SJSA1 (cell line): Measurements from ENCODE around the gene ANKEF1. TPM values are rescaled to one million over a fixed set of nuclear protein-coding genes. Genes with fewer than 3 reads are reported as not detected.
"Not testable (repeated sequence)": the region's sequence is repeated elsewhere in the genome, so short reads cannot be mapped to it uniquely, and the experiment has no call there.

Source experiments
- DNase-seq, 2 experiments: peaks; one replicate each; pipeline ENCODE4 v3.0.0-alpha.2; 2015 to 2020; ENCODE audit warnings: low spot score in 2 of 2, low read depth in 1 of 2
- H3K27ac ChIP-seq: fragments of 250-450 bp; sonication (Bioruptor Pico); 2 replicates; pipeline ENCODE4 v1.5.1; 2020; ENCODE audit warnings: mild to moderate bottlenecking, moderate library complexity
- H3K27me3 ChIP-seq: fragments of 250-450 bp; sonication (Bioruptor Pico); replicated peaks from 2 replicates; pipeline ENCODE4 v1.5.1; 2020; ENCODE audit warnings: mild to moderate bottlenecking, moderate library complexity
- H3K36me3 ChIP-seq: fragments of 250-450 bp; sonication (Bioruptor Pico); 2 replicates; pipeline ENCODE4 v1.5.1; 2020; ENCODE audit warnings: mild to moderate bottlenecking
- H3K4me1 ChIP-seq: fragments of 250-450 bp; sonication (Bioruptor Pico); replicated peaks from 2 replicates; pipeline ENCODE4 v1.6.1; 2021; ENCODE audit warnings: mild to moderate bottlenecking
- H3K4me3 ChIP-seq: fragments of 250-450 bp; sonication (Bioruptor Pico); 2 replicates; pipeline ENCODE4 v1.5.1; 2020; ENCODE audit warnings: mild to moderate bottlenecking
- H3K9me3 ChIP-seq: fragments of 250-450 bp; sonication (Bioruptor Pico); replicated peaks from 2 replicates; pipeline ENCODE4 v1.5.1; 2020; ENCODE audit warnings: mild to moderate bottlenecking
- total RNA-seq: library from RNA; depleted of rRNA; stranded (reverse); fragments of >200 nt; shearing (Covaris generic); gene quantifications from 2 replicates; pipeline ENCODE4 v1.2.3, GENCODE V29; 2014

Gene ANKEF1
- total RNA-seq, 1 experiment from 2014 or later, result 0.18 TPM

DNA sequence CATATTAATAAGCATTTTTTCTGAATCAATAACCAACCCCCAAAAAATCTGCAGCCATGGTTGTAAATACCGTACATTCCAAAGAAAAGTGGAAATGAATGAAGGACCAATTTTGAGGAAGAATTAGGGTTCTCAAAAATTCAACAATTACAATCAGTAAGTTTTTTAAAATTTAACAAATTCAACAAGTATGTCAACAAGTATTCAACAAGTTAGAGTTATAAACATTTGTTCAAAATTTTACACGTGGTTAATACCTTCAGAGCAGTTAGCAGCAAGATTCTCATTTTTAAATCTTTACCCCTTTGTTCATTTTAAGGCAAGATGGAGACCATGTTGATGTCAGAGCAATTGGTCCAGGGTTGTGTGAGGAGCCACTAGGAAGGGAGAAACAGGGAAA, 27.6 kb upstream of the ANKEF1 start:
- no peak for DNase-seq
- Histone ChIP-seq H3K36me3 (no peaks in the 10 kb centered on the region), H3K4me3 (no peak overlapping the region), H3K4me1 (no peaks in the 10 kb centered on the region), H3K9me3 (no peaks in the 10 kb centered on the region), H3K27ac (no peak overlapping the region), H3K27me3 (no peaks in the 10 kb centered on the region)

DNA sequence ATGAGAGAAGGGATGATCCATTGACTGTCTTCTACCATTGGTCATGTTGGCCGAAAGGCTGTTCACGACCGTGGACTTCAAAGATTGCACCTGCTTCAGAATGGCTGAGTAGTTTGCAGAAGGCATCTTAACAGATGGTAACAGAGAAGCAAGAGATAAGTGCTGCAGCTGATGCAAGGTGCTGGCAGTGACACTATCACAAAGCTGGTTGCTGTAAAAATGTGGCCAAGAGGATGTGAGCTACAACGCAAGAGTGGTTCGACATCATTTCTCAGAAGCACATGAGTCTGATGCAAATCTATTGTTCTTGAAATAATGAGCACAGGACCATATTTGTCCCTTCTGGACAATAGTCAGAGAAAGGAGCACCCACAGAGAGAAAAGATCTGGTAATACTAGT, 27.0 kb upstream of the ANKEF1 start:
- no peaks in the 10 kb centered on the region for H3K36me3 ChIP-seq
- H3K27ac ChIP-seq, result no peak overlapping the region
- DNase-seq, result no peak

DNA sequence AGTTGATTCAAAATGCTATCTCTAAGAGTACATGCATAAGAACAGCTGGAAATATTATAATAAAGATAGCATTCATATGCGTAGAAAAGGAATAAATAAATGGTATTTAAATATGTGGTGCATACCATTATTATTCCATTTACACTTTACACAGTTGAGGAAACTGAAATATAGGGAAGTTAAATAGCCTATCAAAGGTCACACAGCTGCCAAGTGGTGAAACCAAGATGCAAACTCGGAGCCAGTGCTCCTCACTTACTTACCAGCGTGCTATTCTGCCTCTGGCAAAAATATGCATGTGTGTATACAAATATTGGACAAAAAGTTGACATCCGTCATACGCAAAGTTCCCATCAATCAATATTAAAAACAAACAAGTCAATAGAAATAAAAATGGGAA, 22.3 kb upstream of the ANKEF1 start:
- no peaks in the 10 kb centered on the region for H3K9me3 ChIP-seq
- H3K27ac ChIP-seq, result no peak overlapping the region
- no peak for DNase-seq
- H3K4me1 ChIP-seq, result no peaks in the 10 kb centered on the region
- no peaks in the 10 kb centered on the region for H3K36me3 ChIP-seq
- H3K27me3 ChIP-seq, result peaks cover 3% of the 10 kb centered on the region; the same call in 1 of the 2 replicates
- H3K4me3 ChIP-seq, result no peak overlapping the region

More for the DNA sequence above, 27.0 kb upstream of the ANKEF1 start:
- no peaks in the 10 kb centered on the region for H3K9me3 ChIP-seq
- no peaks in the 10 kb centered on the region for H3K4me1 ChIP-seq
- H3K27me3 ChIP-seq, result 0 out of 2 replicates have a peak, but pooled peaks cover 3% of the 10 kb centered on the region
- H3K4me3 ChIP-seq, result no peak overlapping the region

GRCh38 chr20:10014431-10014830, 20.4 kb upstream of the ANKEF1 start:
- Histone ChIP-seq H3K4me1 (no peaks in the 10 kb centered on the region), H3K27ac (no peak overlapping the region), H3K9me3 (no peaks in the 10 kb centered on the region), H3K27me3 (peaks cover 6% of the 10 kb centered on the region; the same call in 1 of the 2 replicates), H3K36me3 (no peaks in the 10 kb centered on the region), H3K4me3 (no peak overlapping the region)
- no peak for DNase-seq

GRCh38 chr20:10020937-10021336, 13.8 kb upstream of the ANKEF1 start:
- DNase-seq, result no peak
- Histone ChIP-seq H3K9me3 (no peaks in the 10 kb centered on the region), H3K4me3 (no peak overlapping the region)

DNA sequence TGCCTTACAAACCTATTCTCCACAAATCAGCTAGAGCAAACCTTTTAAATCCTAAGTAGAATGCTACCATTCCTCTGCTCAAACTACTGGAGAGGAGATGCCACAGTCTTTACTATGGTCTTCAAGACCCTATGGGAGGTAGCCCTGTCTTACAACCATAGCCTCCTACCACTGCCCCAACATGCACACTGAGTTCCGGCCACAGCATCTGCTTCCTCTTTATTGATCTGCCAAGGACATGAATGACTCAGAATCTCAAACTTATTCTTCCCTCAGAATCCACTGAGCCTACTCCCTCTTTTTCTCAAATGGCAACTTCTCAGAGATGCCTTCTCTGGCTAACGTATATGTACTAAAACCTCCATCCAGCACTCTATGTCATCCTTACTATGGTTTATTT, 12.2 kb upstream of the ANKEF1 start:
- no peaks in the 10 kb centered on the region for H3K36me3 ChIP-seq
- no peaks in the 10 kb centered on the region for H3K9me3 ChIP-seq
- H3K4me1 ChIP-seq, result no peaks in the 10 kb centered on the region
- H3K27ac ChIP-seq, result no peak overlapping the region
- H3K27me3 ChIP-seq, result peaks cover 6% of the 10 kb centered on the region; the same call in 1 of the 2 replicates
- H3K4me3 ChIP-seq, result no peak overlapping the region
- DNase-seq, result no peak

More at GRCh38 chr20:10020937-10021336, 13.8 kb upstream of the ANKEF1 start:
- Histone ChIP-seq H3K36me3 (no peaks in the 10 kb centered on the region), H3K27ac (no peak overlapping the region), H3K27me3 (peaks cover 3% of the 10 kb centered on the region; the same call in 1 of the 2 replicates), H3K4me1 (no peaks in the 10 kb centered on the region)

DNA sequence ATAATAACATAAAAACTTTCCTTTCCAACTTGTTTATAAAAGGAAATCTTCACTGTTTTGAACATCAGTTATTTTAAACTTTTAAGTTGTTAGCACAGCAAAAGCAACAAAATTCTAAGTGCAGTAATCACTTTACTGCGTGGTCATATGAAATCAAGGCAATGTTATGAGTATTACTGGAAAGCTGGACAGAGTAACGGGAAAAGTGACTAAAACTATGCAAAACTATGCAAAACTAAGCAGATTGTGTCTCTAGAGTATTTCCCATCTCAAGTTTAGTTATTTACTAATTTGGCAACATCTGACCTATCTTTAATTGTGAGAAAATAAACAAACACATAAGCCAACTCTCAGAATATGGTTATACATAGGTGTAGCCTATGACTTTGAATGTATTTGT, 10.9 kb upstream of the ANKEF1 start:
- peaks cover 5% of the 10 kb centered on the region; the same call in 1 of the 2 replicates for H3K27me3 ChIP-seq
- H3K27ac ChIP-seq, result no peak overlapping the region
- DNase-seq, result no peak

GRCh38 chr20:10031451-10032215, 3.2 kb upstream of the ANKEF1 start:
- not testable (repeated sequence) for H3K9me3 ChIP-seq, H3K4me1 ChIP-seq, H3K36me3 ChIP-seq, DNase-seq, H3K27ac ChIP-seq, H3K4me3 ChIP-seq
- peaks cover 11% of the 10 kb centered on the region; the same call in 1 of the 2 replicates for H3K27me3 ChIP-seq

More for the DNA sequence above, 10.9 kb upstream of the ANKEF1 start:
- H3K4me1 ChIP-seq, result no peaks in the 10 kb centered on the region
- H3K4me3 ChIP-seq, result no peak overlapping the region
- no peaks in the 10 kb centered on the region for H3K36me3 ChIP-seq
- no peaks in the 10 kb centered on the region for H3K9me3 ChIP-seq

DNA sequence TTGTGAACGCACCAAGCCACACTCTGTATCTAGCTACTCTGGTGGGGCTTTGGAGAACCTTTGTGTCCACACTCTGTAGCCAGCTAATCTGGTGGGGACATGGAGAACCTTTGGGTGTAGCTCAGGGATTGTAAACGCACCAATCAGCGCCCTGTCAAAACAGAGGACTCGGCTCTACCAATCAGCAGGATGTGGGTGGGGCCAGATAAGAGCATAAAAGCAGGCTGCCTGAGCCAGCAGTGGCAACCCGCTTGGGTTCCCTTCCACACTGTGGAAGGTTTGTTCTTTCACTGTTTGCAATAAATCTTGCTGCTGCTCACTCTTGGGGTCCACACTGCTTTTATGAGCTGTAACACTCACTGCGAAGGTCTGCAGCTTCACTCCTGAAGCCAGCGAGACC, 2.5 kb upstream of the ANKEF1 start:
- not testable (repeated sequence) for DNase-seq, H3K36me3 ChIP-seq, H3K9me3 ChIP-seq, H3K27ac ChIP-seq, H3K4me1 ChIP-seq, H3K4me3 ChIP-seq
- peaks cover 11% of the 10 kb centered on the region; the same call in 1 of the 2 replicates for H3K27me3 ChIP-seq

DNA sequence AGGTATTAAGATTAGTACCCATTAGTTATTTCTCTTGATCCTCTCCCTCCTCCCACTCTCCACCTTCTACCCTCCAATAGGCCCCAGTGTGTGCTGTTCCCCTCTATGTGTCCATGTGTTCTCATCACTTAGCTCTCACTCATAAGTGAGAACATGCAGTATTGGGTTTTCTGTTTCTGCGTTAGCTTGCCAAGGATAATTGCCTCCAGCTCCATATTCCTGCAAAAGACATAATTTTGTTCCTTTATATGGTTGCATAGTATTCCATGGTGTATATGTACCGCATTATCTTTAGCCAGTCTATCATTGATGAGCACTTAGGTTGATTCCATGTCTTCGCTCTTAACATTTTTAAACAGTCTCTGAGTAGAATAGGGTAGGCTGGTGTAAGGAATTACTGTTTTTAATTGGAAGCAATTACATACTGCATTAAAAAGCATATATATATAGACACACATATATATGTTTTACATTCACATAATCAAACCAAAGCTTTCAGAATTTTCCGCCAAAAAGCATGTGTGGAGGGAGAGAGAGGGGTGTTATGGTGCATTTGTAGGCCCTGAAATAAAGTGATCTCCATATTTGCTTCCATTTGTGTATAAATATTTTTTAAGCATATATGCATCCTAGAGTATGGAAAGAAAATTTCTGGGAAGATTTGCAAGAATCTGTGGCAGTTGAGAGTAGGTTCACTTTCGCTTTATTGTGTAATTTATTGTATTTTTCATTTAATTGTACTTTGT, 709 bp upstream of the ANKEF1 start:
- Histone ChIP-seq H3K4me3 (no peak overlapping the region), H3K4me1 (peaks cover 4% of the 10 kb centered on the region; the same call in 1 of the 2 replicates), H3K36me3 (no peaks in the 10 kb centered on the region), H3K27me3 (0 out of 2 replicates have a peak, but pooled peaks cover 7% of the 10 kb centered on the region), H3K9me3 (no peaks in the 10 kb centered on the region), H3K27ac (no peak overlapping the region)
- no peak for DNase-seq

DNA sequence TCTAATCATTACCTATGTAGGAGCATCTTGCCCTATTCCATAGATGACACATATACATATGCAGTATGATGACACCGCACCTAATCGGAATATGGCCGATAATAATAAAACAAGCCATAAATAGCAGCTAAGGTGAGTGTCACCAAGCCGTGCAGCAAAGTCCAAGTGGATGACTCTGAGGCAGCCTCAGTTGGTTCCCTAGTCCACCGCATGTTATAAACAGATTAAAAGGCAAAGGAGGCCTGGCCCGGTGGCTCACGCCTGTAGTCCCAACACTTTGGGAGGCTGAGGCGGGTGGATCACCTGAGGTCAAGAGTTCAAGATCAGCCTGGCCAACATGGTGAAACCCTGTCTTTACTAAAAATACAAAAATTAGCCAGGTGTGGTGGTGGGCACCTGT, 1.5 kb downstream of the ANKEF1 start:
- not testable (repeated sequence) for H3K4me3 ChIP-seq, H3K4me1 ChIP-seq, H3K36me3 ChIP-seq, H3K27me3 ChIP-seq, DNase-seq, H3K27ac ChIP-seq, H3K9me3 ChIP-seq

- Histone ChIP-seq H3K36me3 (no peaks in the 10 kb centered on the region), H3K9me3 (no peaks in the 10 kb centered on the region), H3K4me3 (no peak overlapping the region), H3K27me3 (no peaks in the 10 kb centered on the region), H3K27ac (no peak overlapping the region), H3K4me1 (peaks cover 4% of the 10 kb centered on the region; the same call in 1 of the 2 replicates)
- peak; percentile 50 to 56 for DNase-seq
These were observed 5.5 kb downstream of the ANKEF1 start for GRCh38 chr20:10040070-10040975.

- Histone ChIP-seq H3K36me3 (no peaks in the 10 kb centered on the region), H3K27me3 (no peaks in the 10 kb centered on the region), H3K4me3 (no peak overlapping the region), H3K9me3 (no peaks in the 10 kb centered on the region), H3K4me1 (peaks cover 4% of the 10 kb centered on the region; the same call in 1 of the 2 replicates), H3K27ac (no peak overlapping the region)
- no peak for DNase-seq
These were observed 7.3 kb downstream of the ANKEF1 start for GRCh38 chr20:10042086-10042485.
